DOHH2 (cell line): ENCODE results near the gene AUTS2.

Experiments used
- H3F3A ChIP-seq: fragments of 200-600 bp; sonication (generic), shearing (Covaris generic); 2 replicates; pipeline ENCODE4 v1.6.0; 2016; ENCODE audit warnings: antibody characterized with exemption, mild to moderate bottlenecking; ENCODE audit not compliant: control insufficient read depth, insufficient read depth
- H3K27ac ChIP-seq: fragments of 200-600 bp; sonication (generic); 2 replicates; pipeline ENCODE4 v1.5.1; 2014; ENCODE audit warnings: low read depth, mild to moderate bottlenecking, low read length, moderate library complexity
- H3K27me3 ChIP-seq: fragments of 200-600 bp; sonication (generic); 2 replicates; pipeline ENCODE4 v1.6.1; 2014; ENCODE audit warnings: mild to moderate bottlenecking, low read length, mixed read lengths; ENCODE audit not compliant: control insufficient read depth
- H3K36me3 ChIP-seq: fragments of 200-600 bp; sonication (generic); 2 replicates; pipeline ENCODE4 v1.6.1; 2014; ENCODE audit warnings: mild to moderate bottlenecking, low read length, moderate library complexity, mixed read lengths; ENCODE audit not compliant: control insufficient read depth
- H3K4me1 ChIP-seq: fragments of 200-600 bp; sonication (generic); 2 replicates; pipeline ENCODE4 v1.6.1; 2014; ENCODE audit warnings: mild to moderate bottlenecking, low read length, mixed read lengths; ENCODE audit not compliant: control insufficient read depth
- H3K4me2 ChIP-seq: fragments of 200-600 bp; sonication (generic); 2 replicates; pipeline ENCODE4 v1.6.0; 2014; ENCODE audit warnings: mild to moderate bottlenecking, low read length, moderate library complexity
- H3K4me3 ChIP-seq: fragments of 200-600 bp; sonication (generic); 2 replicates; pipeline ENCODE4 v1.5.1; 2014; ENCODE audit warnings: mild to moderate bottlenecking, low read length, mixed read lengths
- H3K79me2 ChIP-seq: fragments of 200-600 bp; sonication (generic); 2 replicates; pipeline ENCODE4 v1.6.1; 2014; ENCODE audit warnings: mild to moderate bottlenecking, low read length, mixed read lengths; ENCODE audit not compliant: control insufficient read depth
- H3K9me2 ChIP-seq: fragments of 200-600 bp; sonication (generic); replicated peaks from 2 replicates; pipeline ENCODE4 v1.6.1; 2014; ENCODE audit warnings: mild to moderate bottlenecking, low read length, mixed read lengths; ENCODE audit not compliant: control insufficient read depth
- H3K9me3 ChIP-seq: fragments of 200-600 bp; sonication (generic); 2 replicates; pipeline ENCODE4 v1.6.1; 2014; ENCODE audit warnings: antibody characterized with exemption, low read length, mixed read lengths; ENCODE audit not compliant: control insufficient read depth, insufficient read depth
- H4K20me1 ChIP-seq: fragments of 200-600 bp; sonication (generic); 2 replicates; pipeline ENCODE4 v1.6.0; 2014; ENCODE audit warnings: low read depth, mild to moderate bottlenecking, antibody characterized with exemption, low read length, moderate library complexity; ENCODE audit not compliant: control insufficient read depth, insufficient read depth
- EZH2phosphoT487 ChIP-seq: fragments of 200-600 bp; sonication (generic); IDR thresholded peaks from 2 replicates; pipeline ENCODE4 v1.6.1; 2017; ENCODE audit warnings: borderline replicate concordance, mild to moderate bottlenecking, antibody characterized with exemption, low read length, moderate library complexity, mixed read lengths
- TF ChIP-seq, protein P1 (sequence below): fragments of 200-600 bp; sonication (generic); IDR thresholded peaks from one replicate; pipeline ENCODE4 v1.5.1; 2014; ENCODE audit warnings: antibody characterized with exemption, mild to moderate bottlenecking, low read depth, low read length; ENCODE audit not compliant: poor library complexity, severe bottlenecking

The AUTS2 gene

DNA sequence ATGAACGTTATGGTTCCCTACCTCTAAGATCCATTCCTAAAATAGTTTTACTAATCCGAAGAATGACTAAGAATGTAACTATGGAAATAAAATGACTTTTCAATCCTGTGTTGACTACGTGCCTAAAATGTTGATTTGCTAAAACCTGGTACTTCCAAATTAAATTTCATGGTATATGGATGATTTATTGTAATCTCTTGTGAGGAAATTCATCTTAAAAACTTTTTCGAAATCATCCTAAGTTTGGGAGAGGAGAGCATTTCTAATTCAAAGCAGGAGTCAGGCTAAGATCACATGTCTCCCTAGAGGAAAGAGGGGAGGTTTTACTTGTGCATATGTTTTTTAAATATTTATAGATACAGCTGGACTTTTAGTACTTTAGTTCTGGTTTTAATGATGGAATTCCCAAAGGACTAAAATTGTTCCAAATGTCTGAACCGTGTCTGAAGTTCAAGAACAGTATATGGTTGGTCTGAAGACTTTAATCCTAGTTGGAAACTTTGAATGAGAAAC is 483.9 kb downstream of the AUTS2 start:
- Histone ChIP-seq H3K9me2 (no peaks in the 10 kb centered on the region), H4K20me1 (no peaks in the 10 kb centered on the region), H3K27ac (no peak overlapping the region), H3K9me3 (no peaks in the 10 kb centered on the region), H3K4me1 (peaks cover 12% of the 10 kb centered on the region), H3K4me2 (no peak overlapping the region), H3K27me3 (no peaks in the 10 kb centered on the region), H3K4me3 (no peak overlapping the region), H3K79me2 (0 out of 2 replicates have a peak, but pooled peaks cover 3% of the 10 kb centered on the region), H3F3A (no peaks in the 10 kb centered on the region), H3K36me3 (no peaks in the 10 kb centered on the region)
- no peak for TF ChIP-seq EZH2phosphoT487
- TF ChIP-seq, protein P1, sequence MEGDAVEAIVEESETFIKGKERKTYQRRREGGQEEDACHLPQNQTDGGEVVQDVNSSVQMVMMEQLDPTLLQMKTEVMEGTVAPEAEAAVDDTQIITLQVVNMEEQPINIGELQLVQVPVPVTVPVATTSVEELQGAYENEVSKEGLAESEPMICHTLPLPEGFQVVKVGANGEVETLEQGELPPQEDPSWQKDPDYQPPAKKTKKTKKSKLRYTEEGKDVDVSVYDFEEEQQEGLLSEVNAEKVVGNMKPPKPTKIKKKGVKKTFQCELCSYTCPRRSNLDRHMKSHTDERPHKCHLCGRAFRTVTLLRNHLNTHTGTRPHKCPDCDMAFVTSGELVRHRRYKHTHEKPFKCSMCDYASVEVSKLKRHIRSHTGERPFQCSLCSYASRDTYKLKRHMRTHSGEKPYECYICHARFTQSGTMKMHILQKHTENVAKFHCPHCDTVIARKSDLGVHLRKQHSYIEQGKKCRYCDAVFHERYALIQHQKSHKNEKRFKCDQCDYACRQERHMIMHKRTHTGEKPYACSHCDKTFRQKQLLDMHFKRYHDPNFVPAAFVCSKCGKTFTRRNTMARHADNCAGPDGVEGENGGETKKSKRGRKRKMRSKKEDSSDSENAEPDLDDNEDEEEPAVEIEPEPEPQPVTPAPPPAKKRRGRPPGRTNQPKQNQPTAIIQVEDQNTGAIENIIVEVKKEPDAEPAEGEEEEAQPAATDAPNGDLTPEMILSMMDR: no peak

DNA sequence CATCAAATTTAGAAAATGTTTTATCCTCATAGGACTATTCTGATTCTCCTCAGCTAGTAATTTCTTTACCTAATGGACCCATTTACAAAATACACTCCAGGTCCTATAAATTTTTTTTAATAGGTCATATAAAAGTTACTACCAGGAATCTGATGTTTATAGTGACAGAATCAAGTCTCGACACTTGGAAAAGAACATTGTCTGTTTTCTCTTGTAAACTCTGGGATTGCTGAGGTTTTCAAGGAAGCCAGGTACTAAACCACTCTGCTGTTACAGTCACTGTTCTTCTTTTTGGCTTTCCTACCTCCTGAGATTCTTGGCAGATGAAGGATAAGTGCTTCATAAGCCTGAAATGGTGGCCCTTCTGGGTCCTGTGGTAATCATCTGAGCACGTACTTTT is 493.1 kb downstream of the AUTS2 start:
- H3K27ac ChIP-seq: no peak overlapping the region
- no peaks in the 10 kb centered on the region for H3K4me1 ChIP-seq
- no peaks in the 10 kb centered on the region for H3K9me3 ChIP-seq
- no peak for TF ChIP-seq EZH2phosphoT487
- TF ChIP-seq, protein P1: no peak
- H3K4me2 ChIP-seq: no peak overlapping the region
- H3K4me3 ChIP-seq: no peak overlapping the region
- no peaks in the 10 kb centered on the region for H4K20me1 ChIP-seq
- H3K79me2 ChIP-seq: no peaks in the 10 kb centered on the region
- H3F3A ChIP-seq: no peaks in the 10 kb centered on the region
- no peaks in the 10 kb centered on the region for H3K36me3 ChIP-seq
- no peaks in the 10 kb centered on the region for H3K9me2 ChIP-seq
- H3K27me3 ChIP-seq: no peaks in the 10 kb centered on the region

DNA sequence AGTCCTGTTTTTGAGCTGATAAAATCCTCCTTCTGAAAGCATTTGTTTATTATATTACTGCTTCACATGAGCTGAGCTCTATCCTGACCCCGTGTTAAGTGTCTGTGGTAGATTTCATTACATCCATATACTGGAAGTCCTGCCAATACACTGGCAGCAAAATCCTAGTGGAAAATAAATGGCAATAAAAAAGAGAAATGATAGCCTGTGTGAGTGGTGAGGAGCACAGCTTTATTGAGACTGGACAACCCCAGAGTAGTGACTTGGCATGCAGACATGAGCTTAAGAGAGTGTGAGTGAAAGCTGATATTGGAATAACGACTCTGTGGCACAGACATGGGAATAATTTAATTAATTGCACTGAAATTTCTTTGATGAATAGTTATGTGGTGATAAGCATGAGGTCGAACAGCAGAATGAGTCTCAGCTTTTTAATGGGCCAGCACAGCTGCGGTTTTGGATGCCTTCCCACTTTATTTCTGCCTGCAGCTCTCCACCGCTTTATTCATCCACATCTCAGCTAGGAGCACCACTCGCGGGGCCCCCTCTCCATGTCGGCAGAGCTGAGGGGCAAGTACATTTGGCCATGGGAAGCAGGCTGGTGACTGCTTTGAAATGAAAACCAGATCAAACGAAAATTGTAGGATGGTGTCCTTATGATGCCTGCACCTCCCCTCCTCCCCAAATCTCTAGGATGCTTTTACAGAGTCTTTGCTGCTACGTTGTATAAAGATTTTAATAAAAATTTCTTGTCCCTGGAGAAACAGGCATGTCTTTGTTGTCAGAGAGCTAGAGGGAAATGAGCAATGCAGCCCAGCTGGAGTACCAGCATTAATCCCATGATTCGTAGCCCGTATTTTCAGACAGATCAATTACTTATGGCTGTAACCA is 494.3 kb downstream of the AUTS2 start:
- Histone ChIP-seq H3K4me2 (no peak overlapping the region), H3K79me2 (no peaks in the 10 kb centered on the region), H3K4me1 (no peaks in the 10 kb centered on the region), H3K9me2 (no peaks in the 10 kb centered on the region), H4K20me1 (no peaks in the 10 kb centered on the region), H3K27me3 (no peaks in the 10 kb centered on the region), H3K4me3 (no peak overlapping the region), H3K36me3 (no peaks in the 10 kb centered on the region), H3F3A (no peaks in the 10 kb centered on the region), H3K27ac (no peak overlapping the region), H3K9me3 (no peaks in the 10 kb centered on the region)
- no peak for TF ChIP-seq EZH2phosphoT487
- TF ChIP-seq, protein P1: no peak
